ENCODE measurements around the gene ISYNA1.

The ISYNA1 gene

DNA sequence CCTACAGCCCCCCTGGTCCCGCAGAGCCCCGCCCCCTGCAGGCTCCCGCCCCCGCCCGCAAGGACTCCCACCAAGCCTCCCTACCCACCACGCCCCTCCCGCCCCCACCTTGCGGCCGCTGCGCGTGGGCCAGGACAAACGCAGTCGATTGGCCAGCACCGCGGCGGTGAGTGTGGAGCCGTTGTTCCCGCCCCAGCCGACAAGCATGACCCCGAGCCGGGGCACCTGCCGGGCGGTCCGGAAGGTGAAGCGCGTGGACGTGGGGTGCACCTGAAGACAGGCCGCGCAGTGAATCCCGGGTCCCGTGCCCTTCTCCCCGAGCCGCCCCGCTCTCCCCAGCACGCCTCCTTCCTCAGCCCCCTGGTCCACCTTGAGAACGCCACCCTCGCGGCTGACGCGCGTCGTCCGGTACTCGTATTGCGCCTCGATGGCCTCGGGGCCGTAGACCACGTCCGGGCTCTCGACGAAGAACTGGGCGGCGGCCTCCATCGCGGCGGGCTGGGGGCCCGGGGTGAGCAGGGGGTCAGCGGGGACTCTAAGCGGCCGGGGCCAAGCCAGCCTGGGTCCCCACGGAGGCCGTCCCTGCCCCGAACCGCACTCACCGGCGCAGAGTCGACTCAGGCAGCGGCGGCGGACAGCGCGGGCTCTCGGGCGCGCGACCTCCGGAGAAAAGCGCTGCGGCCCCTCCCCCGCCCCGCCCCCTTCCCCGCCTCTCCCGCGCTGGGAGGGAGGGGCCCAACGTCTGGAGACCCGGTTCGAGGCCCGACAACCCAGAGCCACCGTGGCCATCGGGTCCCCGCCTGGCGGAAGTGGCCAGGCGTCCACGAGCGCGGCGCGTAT is at the start of gene ISYNA1:
TSS of gene ISYNA1 (minus strand) at position 643 of the 840 bp plus-strand sequence. CDS start at position 489, 154 bp downstream.
- DNase-seq (ENCODE audit: low read depth in 3 of 3): peak in 1 of 3 donors; percentile 44

GRCh38 chr19:18486746-18487145 is 48.8 kb upstream of the ISYNA1 start:
- DNase-seq (ENCODE audit: low read depth in 3 of 3): no peak

DNA sequence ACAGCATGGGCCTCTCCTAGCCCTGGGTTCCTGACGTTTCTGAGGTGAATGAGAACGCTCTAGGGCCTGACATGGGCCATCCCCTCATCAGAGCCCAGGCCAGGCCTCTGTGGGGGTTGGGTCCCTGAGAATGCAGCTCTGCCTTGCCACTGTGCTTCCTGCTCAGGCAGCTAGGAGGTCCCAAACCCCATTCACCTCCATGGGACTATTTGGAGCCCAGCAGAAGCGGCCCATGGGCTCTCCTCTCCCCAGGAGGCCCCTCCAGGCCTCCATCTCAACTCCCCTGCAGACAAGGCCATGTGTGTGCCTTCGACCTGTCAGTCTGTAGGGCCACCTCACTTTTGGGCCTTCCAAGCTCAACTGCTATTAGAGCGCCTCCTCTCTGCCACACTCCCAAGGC is 47.1 kb upstream of the ISYNA1 start:
- no peak for DNase-seq (ENCODE audit: low read depth in 3 of 3)

GRCh38 chr19:18483119-18483890 is 45.4 kb upstream of the ISYNA1 start:
- no peak for DNase-seq (ENCODE audit: low read depth in 3 of 3)

- peak in 1 of 3 donors; percentile 28 for DNase-seq (ENCODE audit: low read depth in 3 of 3)
These were observed 43.7 kb upstream of the ISYNA1 start for GRCh38 chr19:18481505-18482222.

DNA sequence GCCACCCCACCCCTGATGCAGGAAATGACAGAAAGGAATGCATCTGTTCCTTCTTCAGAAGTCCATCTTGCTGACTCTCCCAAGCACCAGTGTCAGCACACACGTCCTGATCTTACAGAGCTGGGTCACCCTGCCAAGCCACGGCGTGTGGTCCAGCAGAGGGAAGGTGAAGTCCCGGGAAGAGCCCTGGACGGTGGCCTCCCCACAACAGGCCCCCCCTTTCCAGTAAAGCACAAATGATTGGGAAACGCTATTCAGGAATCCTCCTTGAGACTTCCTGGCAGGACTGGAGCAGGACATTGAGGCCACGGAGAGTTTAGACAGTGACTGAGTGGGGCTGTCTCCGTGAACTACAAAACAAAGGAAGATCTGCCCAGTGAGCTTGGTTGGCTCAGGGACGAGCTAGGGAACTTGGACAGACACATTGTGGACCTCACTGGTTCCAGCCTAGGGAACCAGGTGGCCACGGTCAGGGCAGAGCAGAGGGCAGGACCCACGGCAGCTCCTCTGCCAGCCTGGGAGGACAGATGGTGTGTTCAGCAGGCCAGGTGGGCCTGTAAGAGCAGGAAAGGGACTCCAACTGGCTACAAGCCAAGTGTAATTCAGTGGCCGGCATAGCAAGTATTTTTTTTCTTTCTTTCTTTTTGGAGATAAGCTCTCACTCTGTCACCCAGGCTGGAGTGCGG is 42.2 kb upstream of the ISYNA1 start:
- DNase-seq (ENCODE audit: low read depth in 3 of 3): no peak

DNA sequence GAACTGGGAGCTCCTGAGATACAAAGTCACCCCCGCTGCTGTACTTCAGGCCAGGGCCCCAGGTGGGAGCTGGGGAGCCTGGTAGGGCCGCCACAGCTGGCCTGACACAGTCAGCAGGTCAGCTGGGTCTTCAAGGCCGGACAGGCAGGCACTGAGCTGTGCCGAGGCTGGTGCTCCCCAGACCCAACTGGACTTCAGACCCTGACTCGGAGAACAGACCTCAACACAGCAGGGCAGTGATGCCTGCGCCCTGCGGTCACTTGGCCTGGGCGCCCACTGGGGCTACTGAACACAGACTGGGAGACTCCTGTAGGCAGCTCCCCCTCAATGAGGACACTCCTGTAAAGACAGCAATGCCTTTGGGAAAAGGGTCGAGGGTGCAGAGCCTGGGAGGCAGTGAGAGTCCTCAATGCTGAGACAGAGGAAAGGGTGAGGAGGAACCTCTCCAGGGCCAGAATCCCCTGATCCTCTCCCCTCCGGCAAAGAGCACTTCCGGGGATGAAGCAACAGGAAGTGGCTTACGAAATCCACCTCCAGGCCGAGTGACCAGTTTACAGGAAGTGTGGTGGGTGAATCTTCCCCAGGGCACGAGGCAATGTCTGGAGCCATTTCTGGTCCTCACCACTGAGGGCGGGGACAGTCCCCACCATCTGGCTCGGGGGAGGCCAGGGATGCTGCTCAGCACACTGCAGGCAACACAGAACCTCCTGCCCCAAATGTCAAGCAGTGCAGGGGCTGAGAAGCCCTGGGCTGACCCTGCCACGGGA is 40.8 kb upstream of the ISYNA1 start:
- DNase-seq (ENCODE audit: low read depth in 3 of 3): peak; percentile 51 to 73 (median 73)

- no peak for DNase-seq (ENCODE audit: low read depth in 3 of 3)
These were observed 40.0 kb upstream of the ISYNA1 start for GRCh38 chr19:18477974-18478373.

DNA sequence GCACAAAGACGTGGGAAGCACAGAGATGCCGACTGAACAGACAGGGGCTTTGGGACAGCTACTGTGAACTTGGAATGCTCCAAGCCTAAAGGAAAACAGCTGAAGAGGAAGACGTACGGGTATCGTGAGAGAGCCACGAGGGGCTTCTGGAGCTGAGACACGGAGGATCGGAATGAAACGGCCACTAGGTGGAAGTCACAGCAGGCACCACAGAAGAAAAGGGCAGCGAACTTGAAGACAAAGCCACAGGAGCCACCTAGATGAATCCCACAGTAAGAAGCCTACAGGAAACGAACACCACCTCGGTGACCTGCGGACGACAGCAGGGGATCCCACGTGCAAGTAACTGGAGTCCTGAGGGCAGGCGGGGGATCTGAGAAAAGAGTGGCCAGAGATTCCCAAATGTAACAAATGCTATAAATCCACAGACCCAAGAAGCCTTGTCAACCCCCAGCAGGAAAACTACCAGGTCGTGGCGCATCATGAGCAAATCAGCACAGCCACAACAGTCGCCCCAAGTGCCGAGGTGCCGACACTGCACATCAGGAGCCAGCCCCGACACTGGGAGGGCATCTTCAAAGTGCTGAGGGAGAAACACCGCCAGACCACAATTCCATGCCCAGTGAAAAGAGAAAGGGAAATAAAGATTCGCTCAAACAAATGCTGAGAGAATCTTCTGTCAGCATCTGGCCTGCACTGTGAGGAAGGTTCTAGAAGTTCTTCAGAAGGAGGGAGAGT is 39.3 kb upstream of the ISYNA1 start:
- no peak for DNase-seq (ENCODE audit: low read depth in 3 of 3)

GRCh38 chr19:18476507-18477041 is 38.6 kb upstream of the ISYNA1 start:
- no peak for DNase-seq (ENCODE audit: low read depth in 3 of 3)

DNA sequence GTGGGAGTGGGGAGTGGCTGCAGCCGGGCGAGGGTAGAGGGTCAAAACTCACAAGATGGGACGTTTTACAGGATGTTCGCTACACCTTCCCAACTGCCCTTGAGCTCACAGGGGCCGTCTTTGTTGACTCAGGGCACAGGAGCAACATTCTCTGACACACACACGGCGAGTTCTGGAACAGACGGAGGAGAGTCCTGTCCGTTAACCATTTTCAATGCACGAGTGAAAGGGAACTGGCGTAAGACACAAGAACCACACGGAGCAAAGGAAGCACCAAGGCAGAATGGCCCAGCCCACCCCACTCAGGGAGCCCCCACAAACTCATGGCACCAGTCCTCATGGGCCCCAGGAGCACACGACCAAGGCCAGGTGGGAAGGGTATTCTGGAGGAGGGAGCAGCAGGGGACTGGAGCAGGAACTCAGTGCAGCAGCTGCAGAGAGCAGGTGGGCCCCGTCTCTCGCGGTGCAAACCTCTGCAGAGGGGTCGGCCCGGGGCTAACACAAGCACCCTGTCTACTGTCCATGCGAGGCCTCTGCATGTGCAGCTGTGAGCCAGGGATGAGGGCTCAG is 37.9 kb upstream of the ISYNA1 start:
- no peak for DNase-seq (ENCODE audit: low read depth in 3 of 3)

GRCh38 chr19:18475004-18475453 is 37.1 kb upstream of the ISYNA1 start:
- no peak for DNase-seq (ENCODE audit: low read depth in 3 of 3)

- no peak for DNase-seq (ENCODE audit: low read depth in 3 of 3)
These were observed 36.5 kb upstream of the ISYNA1 start for GRCh38 chr19:18474366-18474887.

DNA sequence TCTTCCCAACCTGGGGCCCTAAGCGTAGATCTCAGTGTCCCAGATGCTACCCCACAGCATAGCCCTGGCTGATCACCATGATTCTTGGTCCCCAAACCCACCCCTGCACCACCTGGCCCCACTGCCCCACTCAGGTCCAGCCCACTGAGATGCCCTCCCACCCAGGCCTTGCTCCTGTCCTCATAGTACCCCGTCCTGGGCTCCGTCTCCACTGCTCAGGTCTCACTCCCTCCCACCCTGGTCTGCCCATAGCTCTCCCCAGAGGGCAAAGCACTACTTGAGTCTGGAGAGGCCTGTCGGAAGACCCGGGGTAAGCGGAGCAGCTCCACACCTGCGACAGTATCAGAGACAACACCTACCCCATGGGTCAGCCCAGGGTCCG is 35.8 kb upstream of the ISYNA1 start:
- no peak for DNase-seq (ENCODE audit: low read depth in 3 of 3)

- no peak for DNase-seq (ENCODE audit: low read depth in 3 of 3)
These were observed 35.2 kb upstream of the ISYNA1 start for GRCh38 chr19:18473003-18473705.

DNA sequence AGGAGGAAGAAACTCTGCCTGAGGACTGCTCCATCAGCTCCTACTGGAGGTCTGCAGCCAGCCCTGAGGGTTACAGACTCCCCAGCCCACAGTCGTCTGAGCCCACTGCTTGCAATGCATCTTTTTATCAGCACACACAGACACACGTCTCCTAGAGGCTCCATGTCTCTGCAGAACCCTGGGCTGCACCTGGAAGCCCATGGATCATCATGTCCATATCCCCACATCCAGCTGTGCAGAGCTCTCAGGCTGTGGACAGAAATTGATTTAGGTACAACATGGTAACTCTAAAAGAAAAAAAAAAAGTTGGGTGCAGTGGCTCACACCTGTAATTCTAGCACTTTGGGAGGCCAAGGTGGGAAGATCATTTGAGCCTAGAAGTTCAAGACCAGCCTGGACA is 32.9 kb upstream of the ISYNA1 start:
- DNase-seq (ENCODE audit: low read depth in 3 of 3): no peak

GRCh38 chr19:18469069-18469846 is 31.3 kb upstream of the ISYNA1 start:
- peak; percentile 38 to 57 (median 47) for DNase-seq (ENCODE audit: low read depth in 3 of 3)

DNA sequence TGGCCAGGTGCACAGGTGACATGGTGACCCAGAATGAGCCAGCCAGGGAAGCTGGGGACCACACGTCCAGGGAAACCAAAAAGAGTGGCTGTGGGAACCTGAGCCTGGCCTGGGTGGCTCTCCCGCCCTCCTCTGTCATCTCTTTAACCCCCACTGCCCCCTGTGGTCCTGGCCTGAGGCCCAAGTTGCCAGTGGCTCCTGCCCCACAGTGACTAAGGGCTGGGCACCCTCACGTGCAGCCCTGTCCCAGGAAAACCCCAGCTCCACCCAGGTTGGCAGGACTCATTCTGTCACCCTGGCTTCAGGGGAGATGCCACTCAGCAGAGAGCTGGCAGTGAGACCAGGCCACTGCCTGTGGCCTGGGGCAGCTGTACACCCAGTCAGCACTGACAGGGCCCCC is 30.6 kb upstream of the ISYNA1 start:
- DNase-seq (ENCODE audit: low read depth in 3 of 3): no peak
